H1 (cell line): ENCODE data around the gene RPL7L1. TPM values are rescaled to one million over a fixed set of nuclear protein-coding genes. Genes with fewer than 3 reads are reported as not detected.

Experiments used
- CTCF ChIA-PET: fragments of 300-600 bp; sonication (Branson Sonifier 250); formaldehyde crosslinking; loops from one replicate; lab custom pipeline; 2021; ENCODE audit not compliant: partially characterized antibody; lab: Charles Lee
- POLR2A ChIA-PET: fragments of 300-600 bp; sonication (Branson Sonifier 250); formaldehyde crosslinking; loops from one replicate; lab custom pipeline; 2021; ENCODE audit warnings: inconsistent platforms; ENCODE audit not compliant: partially characterized antibody; lab: Charles Lee
- DNase-seq, 2 experiments: peaks; one replicate each; pipeline versions ENCODE4 v3.0.0 to v3.0.0-alpha.2; 2010 to 2022; ENCODE audit warnings: low spot score in 2 of 2, low read depth in 1 of 2, mixed read lengths in 1 of 2
- FAIRE-seq: peaks from 2 replicates; lab custom pipeline; 2011; peaks lifted over from hg19 to GRCh38; lab: Jason Lieb, UNC
- H2AFZ ChIP-seq: 2 replicates; pipeline ENCODE4 v1.8.1; 2012; ENCODE audit warnings: low read length, inconsistent platforms
- H2AK5ac ChIP-seq: 2 replicates; pipeline ENCODE4 v1.6.1; 2013; ENCODE audit warnings: low read depth, low read length
- H2BK120ac ChIP-seq: replicated peaks from 2 replicates; pipeline ENCODE3; 2013; ENCODE audit warnings: low read depth, low read length, inconsistent platforms
- H2BK12ac ChIP-seq: 2 replicates; pipeline ENCODE4 v1.6.1; 2013; ENCODE audit warnings: low read depth, low read length
- H2BK15ac ChIP-seq: 2 replicates; pipeline ENCODE4 v1.6.1; 2013; ENCODE audit warnings: low read length
- H2BK20ac ChIP-seq: 2 replicates; pipeline ENCODE4 v1.6.1; 2013; ENCODE audit warnings: low read length
- H2BK5ac ChIP-seq: 2 replicates; pipeline ENCODE4 v1.6.1; 2013; ENCODE audit warnings: low read depth, low read length
- H3K14ac ChIP-seq: 2 replicates; pipeline ENCODE4 v1.6.1; 2013; ENCODE audit warnings: inconsistent platforms; ENCODE audit not compliant: insufficient read length
- H3K18ac ChIP-seq: 2 replicates; pipeline ENCODE4 v1.6.1; 2013; ENCODE audit warnings: low read length; ENCODE audit errors: extremely low read depth
- H3K23ac ChIP-seq: 2 replicates; pipeline ENCODE4 v1.6.1; 2013; ENCODE audit warnings: inconsistent platforms; ENCODE audit not compliant: insufficient read length
- H3K23me2 ChIP-seq: 2 replicates; pipeline ENCODE4 v1.6.1; 2013; ENCODE audit warnings: low read depth, low read length
- H3K27ac ChIP-seq: 2 replicates; pipeline ENCODE4 v1.6.1; 2011; ENCODE audit warnings: low read depth, low read length, inconsistent platforms
- H3K27me3 ChIP-seq, 4 experiments: replicated peaks in 1 of 4; 1 replicate in 1 of 4; 2 replicates in 3 of 4; pipeline versions ENCODE4 v1.6.1 to v1.8.1; 2011 to 2013; ENCODE audit warnings: low read length in 3 of 4, mild to moderate bottlenecking in 3 of 4, inconsistent platforms in 2 of 4, mixed read lengths in 2 of 4, moderate library complexity in 1 of 4; ENCODE audit not compliant: control insufficient read depth in 3 of 4, insufficient read depth in 3 of 4; ENCODE audit errors: extremely low read depth in 1 of 4
- H3K36me3 ChIP-seq, 4 experiments: 2 replicates each; pipeline versions ENCODE4 v1.6.1 to v1.8.1; 2011 to 2013; ENCODE audit warnings: mild to moderate bottlenecking in 4 of 4, low read length in 3 of 4, moderate library complexity in 2 of 4, control low read depth in 1 of 4, inconsistent platforms in 1 of 4; ENCODE audit not compliant: insufficient read depth in 4 of 4, control insufficient read depth in 2 of 4
- H3K4ac ChIP-seq: replicated peaks from 2 replicates; pipeline ENCODE3; 2013; ENCODE audit warnings: low read length, low read depth, mixed read lengths, inconsistent platforms; ENCODE audit not compliant: insufficient read length
- H3K4me1 ChIP-seq, 4 experiments: replicated peaks in 1 of 4; 1 replicate in 1 of 4; 2 replicates in 3 of 4; pipeline versions ENCODE4 v1.6.1 to v1.8.1; 2011 to 2013; ENCODE audit warnings: low read length in 3 of 4, inconsistent platforms in 2 of 4, mixed read lengths in 1 of 4; ENCODE audit not compliant: insufficient read depth in 4 of 4, control insufficient read depth in 3 of 4
- H3K4me2 ChIP-seq, 2 experiments: 2 replicates each; pipeline versions ENCODE4 v1.6.1 to v1.8.1; 2011 to 2013; ENCODE audit warnings: low read depth in 2 of 2, low read length in 2 of 2, control low read depth in 1 of 2, inconsistent platforms in 1 of 2, mild to moderate bottlenecking in 1 of 2; ENCODE audit not compliant: insufficient read depth in 1 of 2
- H3K4me3 ChIP-seq, 4 experiments: fragments of 200-600, 300-600 bp in 1 of 4; sonication (generic), shearing (Covaris generic), sonication (Bioruptor Twin) in 1 of 4; 2 replicates each; pipeline versions ENCODE4 v1.5.1 to v1.8.1; 2011 to 2016; ENCODE audit warnings: low read length in 4 of 4, low read depth in 3 of 4, control low read depth in 2 of 4, inconsistent platforms in 2 of 4, mild to moderate bottlenecking in 2 of 4, mixed read lengths in 1 of 4, moderate library complexity in 1 of 4; ENCODE audit not compliant: insufficient read depth in 2 of 4; ENCODE audit errors: extremely low read depth in 1 of 4
- H3K56ac ChIP-seq: replicated peaks from 2 replicates; pipeline ENCODE3; 2013; ENCODE audit warnings: low read depth, mild to moderate bottlenecking, mixed read lengths, low read length, inconsistent platforms; ENCODE audit not compliant: insufficient read length
- H3K79me1 ChIP-seq: 2 replicates; pipeline ENCODE4 v1.6.1; 2013; ENCODE audit warnings: low read depth, low read length, control low read depth
- H3K79me2 ChIP-seq, 2 experiments: 2 replicates each; pipeline versions ENCODE4 v1.6.1 to v1.8.1; 2012 to 2013; ENCODE audit warnings: low read length in 2 of 2, mild to moderate bottlenecking in 2 of 2, inconsistent platforms in 1 of 2; ENCODE audit not compliant: insufficient read depth in 2 of 2, control insufficient read depth in 1 of 2
- H3K9ac ChIP-seq, 4 experiments: replicated peaks in 1 of 4; 1 replicate in 1 of 4; 2 replicates in 3 of 4; pipeline versions ENCODE4 v1.6.1 to v1.8.1; 2011 to 2013; ENCODE audit warnings: low read depth in 3 of 4, low read length in 3 of 4, control low read depth in 2 of 4, mild to moderate bottlenecking in 2 of 4, moderate library complexity in 2 of 4, inconsistent platforms in 1 of 4; ENCODE audit errors: extremely low read depth in 1 of 4
- H3K9me3 ChIP-seq, 2 experiments: 2 replicates each; pipeline versions ENCODE4 v1.6.1 to v1.8.1; 2012 to 2013; ENCODE audit warnings: mild to moderate bottlenecking in 2 of 2, moderate library complexity in 2 of 2, control low read depth in 1 of 2, inconsistent platforms in 1 of 2, low read depth in 1 of 2, low read length in 1 of 2, mixed read lengths in 1 of 2; ENCODE audit not compliant: insufficient read depth in 2 of 2
- H4K20me1 ChIP-seq, 2 experiments: replicated peaks in 1 of 2; 2 replicates each; pipeline versions ENCODE3 to v1.8.1; 2011 to 2013; ENCODE audit warnings: inconsistent platforms in 2 of 2, low read length in 2 of 2, mild to moderate bottlenecking in 1 of 2; ENCODE audit not compliant: insufficient read depth in 2 of 2, control insufficient read depth in 1 of 2
- H4K5ac ChIP-seq: 2 replicates; pipeline ENCODE4 v1.6.1; 2013; ENCODE audit warnings: low read length, low read depth, mixed read lengths, inconsistent platforms; ENCODE audit not compliant: insufficient read length
- H4K8ac ChIP-seq: 2 replicates; pipeline ENCODE4 v1.8.0; 2013; ENCODE audit warnings: mild to moderate bottlenecking, moderate library complexity, low read length, inconsistent platforms; ENCODE audit not compliant: insufficient read depth; ENCODE audit errors: extremely low read depth
- H4K91ac ChIP-seq: replicated peaks from 2 replicates; pipeline ENCODE3; 2013; ENCODE audit warnings: low read length, mixed read lengths, inconsistent platforms; ENCODE audit not compliant: insufficient read length
- ASH2L ChIP-seq: fragments of 200-600, 300-600 bp; sonication (generic); IDR thresholded peaks from one replicate; pipeline ENCODE4 v1.7.1; 2017; ENCODE audit warnings: low read length
- CBX8 ChIP-seq: fragments of 300-800, 300-1000 bp; sonication (generic); IDR thresholded peaks from 2 replicates; pipeline ENCODE4 v1.7.1; 2016; ENCODE audit warnings: low read depth, low read length, borderline replicate concordance
- CREB1 ChIP-seq: IDR thresholded peaks from 2 replicates; pipeline ENCODE4 v1.6.1; 2012; ENCODE audit warnings: inconsistent platforms
- EZH2 ChIP-seq: fragments of 200-600 bp; sonication (generic); IDR thresholded peaks from 2 replicates; pipeline ENCODE4 v1.7.1; 2012; ENCODE audit warnings: low read depth, mild to moderate bottlenecking, moderate library complexity, low read length, inconsistent platforms; ENCODE audit not compliant: severe bottlenecking
- GABPA ChIP-seq: IDR thresholded peaks from 2 replicates; pipeline ENCODE4 v1.6.1; 2011; ENCODE audit warnings: mild to moderate bottlenecking, low read length, moderate library complexity, borderline replicate concordance; ENCODE audit not compliant: insufficient read depth
- SAP30 ChIP-seq: fragments of 300-600 bp; sonication (generic); IDR thresholded peaks from 2 replicates; pipeline ENCODE4 v1.7.1; 2012; ENCODE audit warnings: low read length, moderate library complexity, mild to moderate bottlenecking, inconsistent platforms; ENCODE audit not compliant: insufficient read depth, insufficient replicate concordance
- SIX5 ChIP-seq: IDR thresholded peaks from 2 replicates; pipeline ENCODE4 v1.6.1; 2011; ENCODE audit warnings: mild to moderate bottlenecking, low read depth, low read length
- SP4 ChIP-seq: IDR thresholded peaks from 2 replicates; pipeline ENCODE4 v1.6.1; 2012; ENCODE audit warnings: low read length, inconsistent platforms
- TAF1 ChIP-seq: IDR thresholded peaks from 2 replicates; pipeline ENCODE4 v1.6.1; 2011; ENCODE audit warnings: mild to moderate bottlenecking, low read depth, low read length
- WGBS, 2 experiments: shearing (Covaris generic) in 1 of 2; methylation state at CpG; one replicate each; pipeline versions ENCODE4 v1.1.6 to v1.1.7; 2013 to 2015; ENCODE audit warnings: low lambda C conversion rate in 2 of 2, mixed read lengths in 2 of 2, inconsistent platforms in 1 of 2, low coverage in 1 of 2, missing lambda C conversion rate in 1 of 2; ENCODE audit not compliant: insufficient replicate concordance in 2 of 2, insufficient coverage in 1 of 2, insufficient read length in 1 of 2; ENCODE audit errors: extremely low coverage in 1 of 2, missing lambda C conversion rate in 1 of 2; 5-methylcytosine and 5-hydroxymethylcytosine counted together
- polyA plus RNA-seq, 7 experiments: library from polyadenylated mRNA; depleted of rRNA in 3 of 7; stranded (reverse) in 5 of 7; unstranded in 2 of 7; fragments of >200 nt in 5 of 7; fragments of 200-250 nt in 2 of 7; gene quantifications; 1 replicate in 5 of 7; 2 replicates in 1 of 7; 4 replicates in 1 of 7; pipeline versions ENCODE4 v1.2.1 to v1.2.3, GENCODE V29; 2011 to 2013; ENCODE audit warnings: missing spikeins in 2 of 7, mixed read lengths in 2 of 7
- total RNA-seq: library from RNA; stranded (reverse); fragmentation: NEBNext Ultra II Directional; extraction: Animal tissue kit (Norgen Biotek cat#: 25700); gene quantifications from 2 replicates; pipeline ENCODE4 v1.2.1, GENCODE V29; 2021

Gene RPL7L1
- total and polyA plus RNA-seq, 2 of the 8 experiments (the other 6 are each of a cell fraction or from before 2014, with no cell fraction given) = 31.0 to 117 TPM

DNA sequence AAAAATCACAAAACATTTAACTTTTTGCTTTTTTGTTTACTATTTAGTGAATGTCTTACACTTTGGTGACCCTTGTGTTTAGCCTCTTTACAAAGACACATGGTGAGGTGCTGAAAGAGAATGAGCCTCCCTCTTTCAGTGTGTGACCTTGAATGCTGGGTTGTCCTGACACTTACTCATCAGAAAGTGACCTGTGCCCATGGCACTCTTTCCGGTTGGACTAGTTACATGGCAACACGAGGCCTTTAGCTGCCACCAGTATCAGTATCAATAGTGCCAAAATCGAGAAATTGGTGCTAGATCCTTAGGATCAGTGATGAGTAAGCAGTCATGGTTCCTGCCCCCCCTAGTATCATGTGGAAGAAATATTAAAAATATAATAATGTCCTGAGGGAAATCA, 1.7 kb upstream of the RPL7L1 start:
- no peaks in the 10 kb centered on the region for H3K9me3 ChIP-seq
- H3K79me1 ChIP-seq = no peaks in the 10 kb centered on the region
- no peaks in the 10 kb centered on the region for H4K20me1 ChIP-seq
- no peak overlapping the region for H3K23ac ChIP-seq
- no peak for TF ChIP-seq SP4
- TF ChIP-seq CBX8 = no peak
- TF ChIP-seq TAF1 = no peak
- no peak for TF ChIP-seq CREB1
- no peak for TF ChIP-seq SIX5
- TF ChIP-seq ASH2L = no peak
- TF ChIP-seq SAP30 = no peak
- no peak for TF ChIP-seq EZH2
- no peak for TF ChIP-seq GABPA
- no peak overlapping the region for H4K5ac ChIP-seq
- H2AFZ ChIP-seq = no peak overlapping the region
- no peak overlapping the region for H2BK5ac ChIP-seq
- H4K91ac ChIP-seq = peak overlapping the region; percentile 73
- H3K79me2 ChIP-seq = peaks cover 0 to 27% of the 10 kb centered on the region in 2 experiments; a peak in 2 of 4 replicates
- POLR2A ChIA-PET = interaction anchor here (0.8 to 7.2 kb wide), 7 partner anchors 13 to 173 kb away, joined by 3 to 130 read pairs (median 6); partner anchors contain the start of gene TBCC
- H2AK5ac ChIP-seq = no peak overlapping the region
- H2BK15ac ChIP-seq = no peak overlapping the region
- FAIRE-seq = no peak
- H4K8ac ChIP-seq = no peak overlapping the region; the same call in 1 of the 2 replicates
- no peaks in the 10 kb centered on the region for H3K27me3 ChIP-seq
- H3K23me2 ChIP-seq = no peaks in the 10 kb centered on the region; the same call in 1 of the 2 replicates
- H3K4ac ChIP-seq = peak overlapping the region; percentile 69
- peak overlapping the region; percentile 4; the same call in 1 of the 2 replicates for H2BK20ac ChIP-seq
- no peak overlapping the region for H3K56ac ChIP-seq
- no peak overlapping the region for H3K27ac ChIP-seq
- H2BK12ac ChIP-seq = no peak overlapping the region
- DNase-seq = no peak
- H3K4me3 ChIP-seq = no peak overlapping the region
- WGBS, 2 experiments = 88% methylated on average over 3 of the region's 3 CpGs; no CpG with 5 or more reads in 1 of the 2 experiments
- CTCF ChIA-PET = interaction anchor here (0.8 to 6.3 kb wide), 12 partner anchors 9 to 418 kb away, joined by 3 to 39 read pairs (median 4); partner anchors contain the start of gene TBCC
- no peaks in the 10 kb centered on the region for H3K4me1 ChIP-seq
- no peak overlapping the region for H3K18ac ChIP-seq
- no peak overlapping the region for H3K14ac ChIP-seq
- H3K36me3 ChIP-seq = peaks cover 0 to 11% (median 7%) of the 10 kb centered on the region in 4 experiments; a peak in 4 of 8 replicates
- H2BK120ac ChIP-seq = peak overlapping the region; percentile 54
- no peak overlapping the region for H3K9ac ChIP-seq
- H3K4me2 ChIP-seq = no peak overlapping the region
